Measurements from ENCODE around the gene REG1B. TPM values are rescaled to one million over a fixed set of nuclear protein-coding genes. Genes with fewer than 3 reads are reported as not detected.

REG1B gene
- total RNA-seq = not detected in 2 replicates

- H3K27me3 Mint-ChIP-seq = no peaks in the 10 kb centered on the region
- DNase-seq = no peak
- no peaks in the 10 kb centered on the region for H3K9me3 Mint-ChIP-seq
- H3K36me3 Mint-ChIP-seq (ENCODE audit: low read depth) = no peaks in the 10 kb centered on the region
- H3K27ac Mint-ChIP-seq = no peak within 1 kb of the TSS
- no peak within 1 kb of the TSS for H3K4me3 Mint-ChIP-seq
- H3K4me1 Mint-ChIP-seq = no peaks in the 10 kb centered on the region
- intact Hi-C loops (cut with micrococcal nuclease) = no loop called here
Observed at GRCh38 chr2:79087785-79088364, at the start of gene REG1B. Gene REG1B (minus strand): TSS chr2:79087993. CDS start chr2:79087612, 381 bp downstream.

GRCh38 chr2:79131687-79132086, 43.9 kb upstream of the REG1B start:
- H3K4me1 Mint-ChIP-seq = no peaks in the 10 kb centered on the region
- H3K4me3 Mint-ChIP-seq = no peak overlapping the region
- no peaks in the 10 kb centered on the region for H3K36me3 Mint-ChIP-seq (ENCODE audit: low read depth)
- no peaks in the 10 kb centered on the region for H3K27me3 Mint-ChIP-seq
- no peaks in the 10 kb centered on the region for H3K9me3 Mint-ChIP-seq
- no peak overlapping the region for H3K27ac Mint-ChIP-seq
- intact Hi-C loops (cut with micrococcal nuclease) = no loop called here
- DNase-seq = no peak

- Mint-ChIP-seq H3K4me3 (no peak overlapping the region), H3K27ac (no peak overlapping the region), H3K27me3 (no peaks in the 10 kb centered on the region), H3K4me1 (no peaks in the 10 kb centered on the region), H3K9me3 (no peaks in the 10 kb centered on the region), H3K36me3 (ENCODE audit: low read depth) (no peaks in the 10 kb centered on the region)
- no peak for DNase-seq
- intact Hi-C loops (cut with micrococcal nuclease) = no loop called here
Observed at GRCh38 chr2:79129804-79130203, 42.0 kb upstream of the REG1B start.

GRCh38 chr2:79129260-79129659, 41.5 kb upstream of the REG1B start:
- Mint-ChIP-seq H3K27ac (no peak overlapping the region), H3K4me1 (no peaks in the 10 kb centered on the region), H3K9me3 (no peaks in the 10 kb centered on the region), H3K4me3 (no peak overlapping the region), H3K27me3 (no peaks in the 10 kb centered on the region), H3K36me3 (ENCODE audit: low read depth) (no peaks in the 10 kb centered on the region)
- intact Hi-C loops (cut with micrococcal nuclease) = no loop called here
- no peak for DNase-seq

- Mint-ChIP-seq H3K36me3 (ENCODE audit: low read depth) (no peaks in the 10 kb centered on the region), H3K4me1 (no peaks in the 10 kb centered on the region), H3K27me3 (no peaks in the 10 kb centered on the region), H3K9me3 (no peaks in the 10 kb centered on the region), H3K27ac (no peak overlapping the region), H3K4me3 (no peak overlapping the region)
- DNase-seq = no peak
- intact Hi-C loops (cut with micrococcal nuclease) = no loop called here
Observed at GRCh38 chr2:79128406-79128805, 40.6 kb upstream of the REG1B start.

GRCh38 chr2:79125721-79125985, 37.9 kb upstream of the REG1B start:
- no peaks in the 10 kb centered on the region for H3K9me3 Mint-ChIP-seq
- no peak overlapping the region for H3K27ac Mint-ChIP-seq
- H3K4me1 Mint-ChIP-seq = no peaks in the 10 kb centered on the region
- intact Hi-C loops (cut with micrococcal nuclease) = no loop called here
- no peak for DNase-seq
- H3K36me3 Mint-ChIP-seq (ENCODE audit: low read depth) = no peaks in the 10 kb centered on the region
- no peaks in the 10 kb centered on the region for H3K27me3 Mint-ChIP-seq
- H3K4me3 Mint-ChIP-seq = no peak overlapping the region

GRCh38 chr2:79124907-79125720, 37.3 kb upstream of the REG1B start:
- Mint-ChIP-seq H3K36me3 (ENCODE audit: low read depth) (no peaks in the 10 kb centered on the region), H3K4me3 (no peak overlapping the region), H3K4me1 (no peaks in the 10 kb centered on the region), H3K27ac (no peak overlapping the region), H3K9me3 (no peaks in the 10 kb centered on the region), H3K27me3 (no peaks in the 10 kb centered on the region)
- DNase-seq = no peak
- intact Hi-C loops (cut with micrococcal nuclease) = no loop called here

GRCh38 chr2:79122676-79123075, 34.9 kb upstream of the REG1B start:
- Mint-ChIP-seq H3K27ac (no peak overlapping the region), H3K27me3 (no peaks in the 10 kb centered on the region), H3K36me3 (ENCODE audit: low read depth) (no peaks in the 10 kb centered on the region), H3K4me3 (no peak overlapping the region), H3K4me1 (no peaks in the 10 kb centered on the region), H3K9me3 (no peaks in the 10 kb centered on the region)
- no peak for DNase-seq
- intact Hi-C loops (cut with micrococcal nuclease) = no loop called here

GRCh38 chr2:79120194-79120713, 32.5 kb upstream of the REG1B start, which contains the start of gene REG1A:
Gene REG1A (plus strand): TSS chr2:79120488. CDS start chr2:79120862, 374 bp downstream.
- H3K27ac Mint-ChIP-seq = no peak within 1 kb of the TSS
- H3K27me3 Mint-ChIP-seq = no peaks in the 10 kb centered on the region
- H3K36me3 Mint-ChIP-seq (ENCODE audit: low read depth) = no peaks in the 10 kb centered on the region
- no peaks in the 10 kb centered on the region for H3K4me1 Mint-ChIP-seq
- no peak for DNase-seq
- no peak within 1 kb of the TSS for H3K4me3 Mint-ChIP-seq
- no peaks in the 10 kb centered on the region for H3K9me3 Mint-ChIP-seq
- intact Hi-C loops (cut with micrococcal nuclease) = no loop called here

GRCh38 chr2:79116997-79117928, 29.5 kb upstream of the REG1B start:
- Mint-ChIP-seq H3K4me1 (no peaks in the 10 kb centered on the region), H3K27me3 (no peaks in the 10 kb centered on the region), H3K27ac (no peak overlapping the region), H3K36me3 (ENCODE audit: low read depth) (no peaks in the 10 kb centered on the region), H3K4me3 (no peak overlapping the region), H3K9me3 (peaks cover 6% of the 10 kb centered on the region)
- intact Hi-C loops (cut with micrococcal nuclease) = no loop called here
- DNase-seq = no peak

- Mint-ChIP-seq H3K27me3 (no peaks in the 10 kb centered on the region), H3K4me3 (no peak overlapping the region), H3K27ac (no peak overlapping the region), H3K9me3 (peaks cover 6% of the 10 kb centered on the region), H3K4me1 (no peaks in the 10 kb centered on the region), H3K36me3 (ENCODE audit: low read depth) (no peaks in the 10 kb centered on the region)
- intact Hi-C loops (cut with micrococcal nuclease) = no loop called here
- no peak for DNase-seq
Observed at GRCh38 chr2:79114797-79115494, 27.2 kb upstream of the REG1B start.

- Mint-ChIP-seq H3K9me3 (peaks cover 6% of the 10 kb centered on the region), H3K4me3 (no peak overlapping the region)
- intact Hi-C loops (cut with micrococcal nuclease) = no loop called here
Observed at GRCh38 chr2:79112269-79112668, 24.5 kb upstream of the REG1B start.

GRCh38 chr2:79105259-79105658, 17.5 kb upstream of the REG1B start:
- no peaks in the 10 kb centered on the region for H3K9me3 Mint-ChIP-seq
- no peaks in the 10 kb centered on the region for H3K36me3 Mint-ChIP-seq (ENCODE audit: low read depth)
- no peaks in the 10 kb centered on the region for H3K27me3 Mint-ChIP-seq
- H3K27ac Mint-ChIP-seq = no peak overlapping the region
- no peak for DNase-seq
- no peak overlapping the region for H3K4me3 Mint-ChIP-seq
- H3K4me1 Mint-ChIP-seq = no peaks in the 10 kb centered on the region
- intact Hi-C loops (cut with micrococcal nuclease) = no loop called here

More at GRCh38 chr2:79112269-79112668, 24.5 kb upstream of the REG1B start:
- Mint-ChIP-seq H3K4me1 (no peaks in the 10 kb centered on the region), H3K36me3 (ENCODE audit: low read depth) (no peaks in the 10 kb centered on the region), H3K27ac (no peak overlapping the region), H3K27me3 (no peaks in the 10 kb centered on the region)
- no peak for DNase-seq

Measured in activated CD4-positive, alpha-beta T cell treated with anti-CD3 and anti-CD28 coated beads, Interleukin-2, amount 10 ng/mL, durations not matched to agents 24 days and 14 days (primary cell).